Neural progenitor cell (in vitro differentiated cells): ENCODE results near the gene RPL22. TPM values are rescaled to one million over a fixed set of nuclear protein-coding genes. Genes with fewer than 3 reads are reported as not detected.
A peak's percentile ranks its signal among the peaks of the same experiment; 100 is the strongest.

ENCODE experiments used
- DNase-seq: peaks from one replicate; pipeline ENCODE4 v3.0.0-alpha.2; 2016; ENCODE audit warnings: low spot score
- H2AFZ ChIP-seq: fragments of 200-600 bp; sonication (generic); replicated peaks from 2 replicates; pipeline ENCODE4 v1.6.1; 2016; ENCODE audit warnings: antibody characterized with exemption
- H3F3A ChIP-seq: fragments of 200-600 bp; sonication (generic); 2 replicates; pipeline ENCODE4 v1.6.1; 2016; ENCODE audit warnings: antibody characterized with exemption, low read depth
- H3K27ac ChIP-seq: fragments of 200-600 bp; sonication (generic); 2 replicates; pipeline ENCODE4 v1.5.1; 2016; ENCODE audit warnings: mild to moderate bottlenecking
- H3K27me3 ChIP-seq: fragments of 200-600 bp; sonication (generic); 2 replicates; pipeline ENCODE4 v1.6.1; 2016; ENCODE audit warnings: mild to moderate bottlenecking, moderate library complexity
- H3K36me3 ChIP-seq: fragments of 200-600 bp; sonication (generic); 2 replicates; pipeline ENCODE4 v1.5.1; 2016
- H3K4me1 ChIP-seq: fragments of 200-600 bp; sonication (generic); 2 replicates; pipeline ENCODE4 v1.6.1; 2016; ENCODE audit warnings: mixed run types
- H3K4me2 ChIP-seq: fragments of 200-600 bp; sonication (generic); 2 replicates; pipeline ENCODE4 v1.6.1; 2016
- H3K4me3 ChIP-seq: fragments of 200-600 bp; sonication (generic); 2 replicates; pipeline ENCODE4 v1.5.1; 2016
- H3K79me2 ChIP-seq: fragments of 200-600 bp; sonication (generic); 2 replicates; pipeline ENCODE4 v1.6.1; 2016; ENCODE audit warnings: low read depth
- H3K9ac ChIP-seq: fragments of 200-600 bp; sonication (generic); 2 replicates; pipeline ENCODE4 v1.6.1; 2016
- H3K9me3 ChIP-seq: fragments of 200-600 bp; sonication (generic); 2 replicates; pipeline ENCODE4 v1.5.1; 2016; ENCODE audit warnings: low read depth
- H4K20me1 ChIP-seq: fragments of 200-600 bp; sonication (generic); 2 replicates; pipeline ENCODE4 v1.6.1; 2016; ENCODE audit warnings: low read depth
- H3K27ac Mint-ChIP-seq: 3 replicates; pipeline ENCODE4 v1.8.0; 2021; ENCODE audit warnings: mixed read lengths
- H3K27me3 Mint-ChIP-seq: 2 replicates; pipeline ENCODE4 v1.8.0; 2022; ENCODE audit warnings: low read depth, mild to moderate bottlenecking, inconsistent platforms, moderate library complexity, mixed read lengths; ENCODE audit not compliant: insufficient read depth
- H3K36me3 Mint-ChIP-seq: 3 replicates; pipeline ENCODE4 v1.8.0; 2021; ENCODE audit warnings: mixed read lengths
- H3K4me1 Mint-ChIP-seq: 3 replicates; pipeline ENCODE4 v1.8.0; 2021; ENCODE audit warnings: mixed read lengths
- H3K4me3 Mint-ChIP-seq: 3 replicates; pipeline ENCODE4 v1.8.0; 2021; ENCODE audit warnings: mild to moderate bottlenecking, moderate library complexity, mixed read lengths
- H3K9me3 Mint-ChIP-seq: 3 replicates; pipeline ENCODE4 v1.8.0; 2020; ENCODE audit warnings: mixed read lengths
- EZH2 ChIP-seq: fragments of 200-600 bp; sonication (generic); IDR thresholded peaks from 2 replicates; pipeline ENCODE4 v1.6.1; 2017; ENCODE audit warnings: antibody characterized with exemption, mild to moderate bottlenecking, moderate library complexity
- EZH2phosphoT487 ChIP-seq: fragments of 200-600 bp; sonication (generic); IDR thresholded peaks from 2 replicates; pipeline ENCODE4 v1.6.1; 2017; ENCODE audit warnings: antibody characterized with exemption
- total RNA-seq: library from RNA; depleted of rRNA; stranded (reverse); fragments of >200 nt; gene quantifications from 2 replicates; pipeline ENCODE4 v1.2.3, GENCODE V29; 2015; ENCODE audit warnings: low replicate concordance
- TF ChIP-seq, protein P1 (sequence below): fragments of 200-600 bp; sonication (generic); IDR thresholded peaks from 2 replicates; pipeline ENCODE4 v1.5.1; 2017; ENCODE audit warnings: antibody characterized with exemption, mild to moderate bottlenecking

RPL22 gene
- total RNA-seq, 1 donor from 2014 or later, result 410 TPM

DNA sequence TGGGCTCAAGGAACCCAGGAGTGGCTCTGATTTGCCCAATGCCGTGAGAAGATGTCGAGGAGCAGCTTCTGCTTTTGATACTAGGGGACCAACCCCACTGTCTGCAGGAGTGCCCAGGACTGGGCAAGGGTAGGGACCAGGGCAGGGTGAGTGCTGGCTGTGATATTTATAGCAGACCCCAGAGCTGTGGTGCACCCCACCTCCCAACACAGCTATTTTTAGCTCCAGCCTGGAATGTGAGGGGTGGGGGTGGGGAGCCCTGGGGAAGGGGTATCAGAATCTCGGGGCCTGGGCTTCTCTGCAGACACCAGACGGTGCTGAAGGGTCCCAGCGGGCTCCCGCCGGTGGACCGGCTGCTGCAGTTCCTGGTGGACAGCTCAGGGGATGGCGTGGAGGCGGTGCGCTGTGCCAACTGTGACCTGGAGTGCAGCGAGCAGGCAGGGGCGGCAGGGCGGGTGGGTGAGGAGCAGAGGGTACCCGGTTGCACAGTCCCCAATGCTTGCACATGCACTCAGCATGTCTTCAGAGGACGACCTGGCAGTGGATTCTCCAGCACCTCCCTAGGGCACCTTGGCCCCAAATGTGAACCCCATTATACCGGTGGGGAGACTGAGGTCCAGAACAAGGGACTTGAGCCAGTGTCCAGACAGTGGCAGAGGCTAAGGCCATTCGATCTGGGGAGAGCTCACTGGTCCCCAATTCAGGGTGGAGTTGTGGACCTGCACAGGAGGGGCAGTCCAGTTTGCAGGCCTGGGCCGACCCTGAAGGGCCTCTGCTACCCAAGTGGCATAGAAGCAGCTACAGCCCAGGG lies 7.9 kb upstream of the RPL22 start:
- peaks cover 44% of the 10 kb centered on the region for H3F3A ChIP-seq
- H3K27me3 Mint-ChIP-seq, result peaks cover 10% of the 10 kb centered on the region
- H3K9me3 Mint-ChIP-seq, result no peaks in the 10 kb centered on the region
- no peaks in the 10 kb centered on the region for H3K9me3 ChIP-seq
- H3K27ac ChIP-seq, result no peak overlapping the region
- H3K36me3 Mint-ChIP-seq, result no peaks in the 10 kb centered on the region
- H3K9ac ChIP-seq, result no peak overlapping the region
- no peak overlapping the region for H2AFZ ChIP-seq
- peaks cover 3% of the 10 kb centered on the region for H4K20me1 ChIP-seq
- H3K27ac Mint-ChIP-seq, result no peak overlapping the region
- peaks cover 49% of the 10 kb centered on the region for H3K27me3 ChIP-seq
- H3K4me1 ChIP-seq, result peaks cover 14% of the 10 kb centered on the region
- peak overlapping the region; percentile 72 for H3K4me3 Mint-ChIP-seq
- no peaks in the 10 kb centered on the region for H3K36me3 ChIP-seq
- no peak overlapping the region for H3K4me2 ChIP-seq
- H3K4me1 Mint-ChIP-seq, result peaks cover 11% of the 10 kb centered on the region
- TF ChIP-seq EZH2 (no peak), EZH2phosphoT487 (no peak)
- TF ChIP-seq, protein P1, sequence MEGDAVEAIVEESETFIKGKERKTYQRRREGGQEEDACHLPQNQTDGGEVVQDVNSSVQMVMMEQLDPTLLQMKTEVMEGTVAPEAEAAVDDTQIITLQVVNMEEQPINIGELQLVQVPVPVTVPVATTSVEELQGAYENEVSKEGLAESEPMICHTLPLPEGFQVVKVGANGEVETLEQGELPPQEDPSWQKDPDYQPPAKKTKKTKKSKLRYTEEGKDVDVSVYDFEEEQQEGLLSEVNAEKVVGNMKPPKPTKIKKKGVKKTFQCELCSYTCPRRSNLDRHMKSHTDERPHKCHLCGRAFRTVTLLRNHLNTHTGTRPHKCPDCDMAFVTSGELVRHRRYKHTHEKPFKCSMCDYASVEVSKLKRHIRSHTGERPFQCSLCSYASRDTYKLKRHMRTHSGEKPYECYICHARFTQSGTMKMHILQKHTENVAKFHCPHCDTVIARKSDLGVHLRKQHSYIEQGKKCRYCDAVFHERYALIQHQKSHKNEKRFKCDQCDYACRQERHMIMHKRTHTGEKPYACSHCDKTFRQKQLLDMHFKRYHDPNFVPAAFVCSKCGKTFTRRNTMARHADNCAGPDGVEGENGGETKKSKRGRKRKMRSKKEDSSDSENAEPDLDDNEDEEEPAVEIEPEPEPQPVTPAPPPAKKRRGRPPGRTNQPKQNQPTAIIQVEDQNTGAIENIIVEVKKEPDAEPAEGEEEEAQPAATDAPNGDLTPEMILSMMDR, result no peak
- H3K79me2 ChIP-seq, result no peaks in the 10 kb centered on the region
- no peak overlapping the region for H3K4me3 ChIP-seq
- no peak for DNase-seq

DNA sequence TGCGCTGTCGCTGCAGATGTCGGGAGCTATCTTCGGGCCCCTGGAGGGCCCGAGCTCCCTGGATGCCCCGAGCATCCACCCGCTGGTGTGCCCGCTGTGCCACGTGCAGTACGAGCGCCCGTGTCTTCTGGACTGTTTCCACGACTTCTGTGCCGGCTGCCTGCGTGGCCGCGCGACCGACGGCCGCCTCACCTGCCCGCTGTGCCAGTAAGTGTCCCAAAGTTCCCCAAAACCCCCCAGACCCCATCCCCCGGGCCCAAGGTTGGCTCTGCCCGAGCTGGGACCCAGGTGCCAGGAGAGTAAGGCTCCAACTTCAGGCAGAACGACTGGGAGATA lies 7.1 kb upstream of the RPL22 start:
- Histone ChIP-seq H3F3A (peaks cover 44% of the 10 kb centered on the region), H3K79me2 (no peaks in the 10 kb centered on the region), H3K9ac (no peak overlapping the region), H3K4me3 (peak overlapping the region; percentile 49), H3K27ac (no peak overlapping the region), H3K4me1 (peaks cover 14% of the 10 kb centered on the region), H3K27me3 (peaks cover 49% of the 10 kb centered on the region), H4K20me1 (peaks cover 3% of the 10 kb centered on the region), H3K4me2 (peak overlapping the region; percentile 80), H3K9me3 (no peaks in the 10 kb centered on the region), H2AFZ (peak overlapping the region; percentile 82), H3K36me3 (no peaks in the 10 kb centered on the region)
- no peaks in the 10 kb centered on the region for H3K36me3 Mint-ChIP-seq
- no peaks in the 10 kb centered on the region for H3K9me3 Mint-ChIP-seq
- H3K4me1 Mint-ChIP-seq, result peaks cover 11% of the 10 kb centered on the region
- H3K4me3 Mint-ChIP-seq, result no peak overlapping the region
- DNase-seq, result no peak
- TF ChIP-seq EZH2 (peak; percentile 53), EZH2phosphoT487 (no peak)
- TF ChIP-seq, protein P1, result no peak
- peaks cover 11% of the 10 kb centered on the region for H3K27me3 Mint-ChIP-seq
- no peak overlapping the region for H3K27ac Mint-ChIP-seq

DNA sequence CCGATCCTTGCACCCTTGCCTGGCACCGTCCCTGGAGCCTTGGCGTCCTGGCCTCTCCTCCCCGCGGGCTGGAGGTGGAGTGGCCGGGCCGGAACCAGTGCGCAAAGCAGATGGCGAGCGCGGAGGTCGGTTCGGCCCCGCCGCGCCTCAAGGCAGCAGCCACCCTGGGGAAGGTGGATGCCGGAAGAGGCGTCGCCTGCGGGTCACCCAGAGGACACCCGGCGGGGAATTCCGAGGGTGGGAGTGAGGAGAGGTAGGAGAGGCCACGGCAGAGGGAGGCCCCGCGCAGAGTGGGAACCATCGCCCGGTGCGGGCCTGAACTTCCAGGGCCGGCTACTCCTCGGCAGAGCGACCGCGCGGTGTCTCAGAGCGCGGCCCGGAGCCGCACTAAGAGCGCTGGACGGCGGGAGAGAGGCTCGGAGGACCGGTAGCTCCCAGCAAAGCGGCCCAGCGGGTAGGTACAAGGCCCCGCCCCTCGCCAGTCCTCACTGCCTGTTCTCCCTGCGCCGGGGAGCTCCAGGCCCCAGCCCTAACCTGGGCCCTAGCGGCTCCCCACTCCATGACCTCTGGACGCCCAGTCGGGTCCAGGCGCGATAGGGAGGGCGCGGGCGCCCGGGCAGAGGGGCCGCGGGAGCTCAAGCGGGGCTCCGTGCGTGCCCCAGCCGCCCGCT lies 6.6 kb upstream of the RPL22 start, which contains the start of gene RNF207:
RNF207 (plus strand) TSS at position 271 of the 671 bp plus-strand sequence. CDS start 417 bp downstream, outside the sequence.
- no peak within 1 kb of the TSS for H3K27ac ChIP-seq
- peak within 1 kb of the TSS; percentile 71 for H3K4me3 Mint-ChIP-seq
- H3K9me3 ChIP-seq, result no peaks in the 10 kb centered on the region
- peak within 1 kb of the TSS; percentile 49 for H3K4me3 ChIP-seq
- peak within 1 kb of the TSS; percentile 80 for H3K4me2 ChIP-seq
- peaks cover 49% of the 10 kb centered on the region for H3K27me3 ChIP-seq
- H4K20me1 ChIP-seq, result peaks cover 3% of the 10 kb centered on the region
- H3K9me3 Mint-ChIP-seq, result no peaks in the 10 kb centered on the region
- H3K9ac ChIP-seq, result no peak within 1 kb of the TSS
- DNase-seq, result peak; percentile 86
- H3F3A ChIP-seq, result peaks cover 44% of the 10 kb centered on the region
- H3K27ac Mint-ChIP-seq, result no peak within 1 kb of the TSS
- H3K36me3 Mint-ChIP-seq, result no peaks in the 10 kb centered on the region
- peaks cover 14% of the 10 kb centered on the region for H3K4me1 ChIP-seq
- no peaks in the 10 kb centered on the region for H3K79me2 ChIP-seq
- H3K4me1 Mint-ChIP-seq, result peaks cover 11% of the 10 kb centered on the region
- H3K27me3 Mint-ChIP-seq, result peaks cover 14% of the 10 kb centered on the region
- peak within 1 kb of the TSS; percentile 82 for H2AFZ ChIP-seq
- TF ChIP-seq EZH2phosphoT487 (peak; percentile 62), EZH2 (peak; percentile 66)
- TF ChIP-seq, protein P1, result no peak
- H3K36me3 ChIP-seq, result no peaks in the 10 kb centered on the region
